Astrocyte (in vitro differentiated cells and primary cell): ENCODE measurements around the gene SPATA31E1.

ENCODE experiments used
- CTCF ChIP-seq: IDR thresholded peaks from 2 replicates; pipeline ENCODE4 v1.5.1; 2011; ENCODE audit warnings: low read depth, mild to moderate bottlenecking, inconsistent platforms, low read length, moderate library complexity; ENCODE audit not compliant: insufficient read depth
- EZH2 ChIP-seq: IDR thresholded peaks from 2 replicates; pipeline ENCODE4 v1.6.1; 2012; ENCODE audit warnings: mild to moderate bottlenecking, low read length, inconsistent platforms; ENCODE audit not compliant: insufficient read depth

- no peak for TF ChIP-seq CTCF
- TF ChIP-seq EZH2 = no peak
Observed at GRCh38 chr9:87873607-87874303, 8.9 kb upstream of the SPATA31E1 start.
